Measurements from ENCODE around the gene DPEP3. TPM values are rescaled to one million over a fixed set of nuclear protein-coding genes. Genes with fewer than 3 reads are reported as not detected.

The DPEP3 gene
- total RNA-seq, 4 donors from 2014 or later, result 0.17 TPM; not detected in 3

DNA sequence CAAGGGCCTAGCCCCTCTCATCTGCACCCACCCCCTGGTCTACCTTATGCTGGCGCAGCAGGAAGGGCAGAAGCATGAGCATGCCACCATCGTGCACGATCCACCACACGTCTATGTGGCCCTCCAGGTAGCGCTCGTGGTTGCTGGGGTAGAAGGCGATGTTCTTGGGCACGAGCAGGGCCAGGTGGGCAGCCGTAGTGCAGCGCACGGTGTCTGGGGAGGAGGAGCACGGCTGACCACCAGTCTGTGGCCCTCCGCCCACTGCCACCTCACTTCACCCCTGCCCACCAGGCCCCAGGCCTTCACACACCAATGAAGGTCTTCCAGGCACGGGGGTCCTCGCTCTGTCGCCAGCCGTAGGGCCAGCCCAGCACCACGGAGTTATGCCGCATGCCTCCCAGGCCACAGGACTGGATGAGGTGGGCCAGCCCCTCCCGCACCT is 34.1 kb downstream of the DPEP3 start:
- WGBS, result 94% methylated on average over 18 of the region's 20 CpGs
- no peak for DNase-seq (ENCODE audit: extremely low spot score)
- Histone ChIP-seq H3K4me3 (no peak overlapping the region), H3K9me3 (no peaks in the 10 kb centered on the region), H3K27me3 (no peaks in the 10 kb centered on the region), H3K36me3 (peaks cover 78 to 100% (median 95%) of the 10 kb centered on the region in 4 donors), H3K4me1 (peaks cover 30 to 72% (median 55%) of the 10 kb centered on the region in 4 donors), H3K27ac (replicated peaks in 1 of 4) (peak overlapping the region in 3 of 4 donors; percentile 13 to 84 (median 81))
- intact Hi-C loops (cut with DNase I), result no loop called here
- TF ChIP-seq POLR2A (IDR thresholded peaks at IDR 0.05; ENCODE audit: low read depth) (no peak), POLR2AphosphoS5 (IDR thresholded peaks at IDR 0.05) (no peak), EP300 (IDR thresholded peaks at IDR 0.05) (no peak)
- TF ChIP-seq, protein P1, sequence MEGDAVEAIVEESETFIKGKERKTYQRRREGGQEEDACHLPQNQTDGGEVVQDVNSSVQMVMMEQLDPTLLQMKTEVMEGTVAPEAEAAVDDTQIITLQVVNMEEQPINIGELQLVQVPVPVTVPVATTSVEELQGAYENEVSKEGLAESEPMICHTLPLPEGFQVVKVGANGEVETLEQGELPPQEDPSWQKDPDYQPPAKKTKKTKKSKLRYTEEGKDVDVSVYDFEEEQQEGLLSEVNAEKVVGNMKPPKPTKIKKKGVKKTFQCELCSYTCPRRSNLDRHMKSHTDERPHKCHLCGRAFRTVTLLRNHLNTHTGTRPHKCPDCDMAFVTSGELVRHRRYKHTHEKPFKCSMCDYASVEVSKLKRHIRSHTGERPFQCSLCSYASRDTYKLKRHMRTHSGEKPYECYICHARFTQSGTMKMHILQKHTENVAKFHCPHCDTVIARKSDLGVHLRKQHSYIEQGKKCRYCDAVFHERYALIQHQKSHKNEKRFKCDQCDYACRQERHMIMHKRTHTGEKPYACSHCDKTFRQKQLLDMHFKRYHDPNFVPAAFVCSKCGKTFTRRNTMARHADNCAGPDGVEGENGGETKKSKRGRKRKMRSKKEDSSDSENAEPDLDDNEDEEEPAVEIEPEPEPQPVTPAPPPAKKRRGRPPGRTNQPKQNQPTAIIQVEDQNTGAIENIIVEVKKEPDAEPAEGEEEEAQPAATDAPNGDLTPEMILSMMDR (IDR thresholded peaks at IDR 0.05), result no peak

DNA sequence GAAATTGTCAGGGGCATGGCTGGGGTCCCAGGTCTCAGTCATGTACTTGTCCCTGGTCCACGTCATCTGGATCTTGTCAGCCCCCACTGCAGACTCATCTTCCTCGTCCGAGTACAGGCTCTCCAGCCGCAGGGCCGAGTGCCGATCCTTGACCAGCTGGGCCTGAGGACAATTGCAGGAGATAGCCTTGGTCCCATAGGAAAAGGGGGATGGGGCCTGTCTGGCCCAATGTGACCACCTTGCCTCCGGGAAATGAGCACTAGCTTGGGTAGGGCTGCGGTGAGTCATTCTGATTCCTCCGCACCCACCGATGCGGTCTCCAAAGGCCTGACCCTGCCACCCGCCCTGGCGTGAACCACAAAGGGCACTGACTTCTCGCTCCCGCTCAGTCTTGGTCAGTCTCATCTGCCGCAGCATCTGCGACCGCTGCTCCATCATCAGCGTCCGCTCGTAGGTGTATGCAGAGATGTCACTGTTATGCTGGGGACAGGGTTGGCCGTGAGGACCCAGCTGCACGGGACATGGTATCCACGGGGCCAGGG is 34.8 kb downstream of the DPEP3 start:
- DNase-seq (ENCODE audit: extremely low spot score), result no peak
- H3K27ac ChIP-seq (replicated peaks in 1 of 4), result peak overlapping the region; percentile 74 to 85 (median 82)
- TF ChIP-seq, protein P1 (IDR thresholded peaks at IDR 0.05), result no peak
- TF ChIP-seq POLR2AphosphoS5 (IDR thresholded peaks at IDR 0.05), result peak in 1 of 2 donors; percentile 5
- TF ChIP-seq POLR2A (IDR thresholded peaks at IDR 0.05; ENCODE audit: low read depth), result no peak
- TF ChIP-seq EP300 (IDR thresholded peaks at IDR 0.05), result no peak
- intact Hi-C loops (cut with DNase I), result no loop called here
- H3K27me3 ChIP-seq, result no peaks in the 10 kb centered on the region
- peaks cover 29 to 65% (median 50%) of the 10 kb centered on the region in 4 donors for H3K4me1 ChIP-seq
- WGBS, result 91% methylated on average over 19 of the region's 24 CpGs
- no peaks in the 10 kb centered on the region for H3K9me3 ChIP-seq
- H3K36me3 ChIP-seq, result peaks cover 71 to 100% (median 91%) of the 10 kb centered on the region in 4 donors
- H3K4me3 ChIP-seq, result no peak overlapping the region

DNA sequence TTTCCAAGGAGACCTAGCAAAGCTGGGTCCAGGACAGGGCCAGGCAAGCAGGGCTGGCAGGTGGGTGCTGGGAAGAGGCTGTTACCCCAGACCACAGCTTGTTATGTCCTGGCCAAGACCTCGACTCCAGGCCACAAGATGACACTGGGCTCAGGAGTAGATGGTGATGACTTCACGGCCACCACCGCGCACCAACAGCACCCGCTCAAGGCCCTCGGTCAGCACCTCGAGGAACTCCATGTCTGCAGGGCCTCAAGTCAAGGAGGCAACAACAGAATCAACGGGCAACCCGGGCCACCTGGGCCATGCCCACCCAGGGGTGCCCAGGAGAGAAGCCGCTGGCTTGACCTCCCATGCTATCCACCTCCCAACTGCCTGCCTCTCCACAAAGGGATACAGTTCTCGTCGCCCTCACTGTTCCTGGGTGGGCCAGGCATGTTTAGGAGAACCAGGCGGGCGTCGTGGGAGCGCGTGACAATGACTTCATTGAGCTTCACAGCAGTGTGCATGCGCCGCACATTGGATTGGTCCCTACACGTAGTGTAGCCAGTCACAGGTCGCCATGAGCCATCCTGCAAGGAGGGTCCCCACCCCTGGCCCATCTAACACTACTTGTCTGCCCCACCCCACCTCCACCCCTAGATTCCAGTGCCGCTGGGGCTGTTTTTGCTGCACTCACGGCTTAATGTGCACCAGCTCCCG is 35.5 kb downstream of the DPEP3 start:
- Histone ChIP-seq H3K9me3 (no peaks in the 10 kb centered on the region), H3K4me1 (peaks cover 29 to 66% (median 53%) of the 10 kb centered on the region in 4 donors), H3K4me3 (no peak overlapping the region), H3K36me3 (peaks cover 66 to 100% (median 91%) of the 10 kb centered on the region in 4 donors), H3K27ac (replicated peaks in 1 of 4) (peak overlapping the region; percentile 74 to 85 (median 82)), H3K27me3 (no peaks in the 10 kb centered on the region)
- DNase-seq (ENCODE audit: extremely low spot score), result no peak
- 93% methylated on average over 8 of the region's 24 CpGs for WGBS
- intact Hi-C loops (cut with DNase I), result no loop called here
- no peak for TF ChIP-seq EP300 (IDR thresholded peaks at IDR 0.05)
- TF ChIP-seq POLR2AphosphoS5 (IDR thresholded peaks at IDR 0.05), result no peak
- TF ChIP-seq, protein P1 (IDR thresholded peaks at IDR 0.05), result no peak
- no peak for TF ChIP-seq POLR2A (IDR thresholded peaks at IDR 0.05; ENCODE audit: low read depth)

DNA sequence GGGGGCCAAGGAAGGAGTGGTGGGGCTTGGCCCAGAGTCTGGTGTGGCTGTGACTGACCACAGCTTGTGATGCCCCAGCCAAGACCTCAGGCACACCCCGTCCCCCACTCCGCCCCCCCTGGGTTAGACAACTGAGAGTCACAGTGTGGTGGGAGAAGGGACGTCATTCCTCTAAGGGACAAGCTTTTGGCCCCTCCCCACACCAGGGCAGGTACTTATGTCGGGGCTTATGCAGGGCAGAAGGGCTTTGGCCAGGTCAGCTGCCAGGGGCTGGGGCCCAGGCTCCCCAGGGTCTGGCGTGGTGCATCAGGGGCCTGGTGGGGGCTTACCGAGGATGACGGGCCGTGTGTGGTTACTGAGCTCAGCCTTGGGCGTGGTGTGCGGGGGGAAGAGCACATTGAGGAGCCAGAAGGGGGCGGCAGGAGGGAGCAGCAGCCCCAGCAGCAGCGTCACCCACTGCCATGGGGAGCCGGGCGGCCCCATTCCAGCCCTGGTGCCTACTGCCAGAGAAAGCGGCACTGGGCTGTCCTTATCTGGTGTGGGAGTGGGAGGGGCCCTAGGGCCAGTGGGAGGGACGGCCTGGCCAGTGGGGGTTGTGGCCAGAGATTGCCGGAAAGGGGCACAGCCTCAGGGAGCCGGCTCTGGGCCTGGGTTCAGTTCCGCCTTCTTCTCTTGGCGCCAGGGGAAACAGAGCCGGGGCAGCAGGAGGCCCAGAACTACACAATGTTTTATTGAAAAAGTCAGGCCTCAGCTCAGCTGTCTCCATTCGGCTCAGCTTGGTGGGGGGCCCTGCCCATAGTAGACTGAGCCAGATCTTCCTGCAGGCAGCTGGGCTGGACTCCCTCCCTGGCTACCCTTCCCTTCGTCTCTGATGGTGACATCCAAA is 36.4 kb downstream of the DPEP3 start, which contains the start of gene LCAT:
Gene LCAT (minus strand): TSS at position 502 of the 886 bp plus-strand sequence. CDS start 19 bp downstream, at position 483.
- TF ChIP-seq POLR2A (IDR thresholded peaks at IDR 0.05; ENCODE audit: low read depth), result no peak
- TF ChIP-seq POLR2AphosphoS5 (IDR thresholded peaks at IDR 0.05), result peak; percentile 46 to 65
- DNase-seq (ENCODE audit: extremely low spot score), result no peak
- Histone ChIP-seq H3K4me1 (peaks cover 29 to 70% (median 58%) of the 10 kb centered on the region in 4 donors), H3K9me3 (no peaks in the 10 kb centered on the region), H3K4me3 (peak within 1 kb of the TSS in 1 of 4 donors; percentile 27), H3K36me3 (peaks cover 59 to 100% (median 88%) of the 10 kb centered on the region in 4 donors), H3K27ac (replicated peaks in 1 of 4) (peak within 1 kb of the TSS; percentile 74 to 85 (median 82)), H3K27me3 (no peaks in the 10 kb centered on the region)
- 47% methylated on average over 17 of the region's 23 CpGs for WGBS
- intact Hi-C loops (cut with DNase I), result no loop called here

Measured in esophagus muscularis mucosa (tissue), 4 donors.